GM18505 (cell line): ENCODE results near the gene MFAP4.
"Not testable (repeated sequence)": the region's sequence is repeated elsewhere in the genome, so short reads cannot be mapped to it uniquely, and the experiment has no call there.

Experiments used
- ATAC-seq: cut with Tn5 transposase; IDR thresholded peaks from one replicate; pipeline ENCODE4 v1.9.1; 2021; ENCODE audit not compliant: unreplicated experiment
- POLR2A ChIP-seq: IDR thresholded peaks from 4 replicates; pipeline ENCODE4 v1.6.1; 2011; ENCODE audit warnings: borderline replicate concordance; ENCODE audit not compliant: insufficient read depth, insufficient read length; ENCODE audit errors: extremely low read depth

MFAP4 gene

DNA sequence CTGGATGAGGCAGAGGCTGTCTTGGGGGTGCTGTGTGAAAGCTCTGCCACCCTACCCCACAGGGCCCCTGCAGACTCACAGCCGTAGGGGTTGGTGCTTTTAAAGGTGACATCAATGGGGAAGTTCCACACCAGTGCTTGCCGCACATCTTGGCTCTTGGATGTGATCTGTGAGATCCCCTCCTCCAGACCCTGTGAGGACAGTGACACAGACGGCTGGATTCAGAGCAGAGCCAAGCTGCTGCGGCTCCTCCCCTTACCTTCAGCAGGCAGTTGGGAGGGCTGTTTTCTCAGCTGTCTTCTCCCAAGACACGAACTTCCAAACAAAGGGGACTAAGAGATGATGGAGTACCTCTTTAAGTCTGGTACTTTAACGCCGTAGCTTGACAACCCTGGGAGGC is 29.2 kb downstream of the MFAP4 start:
- TF ChIP-seq POLR2A = no peak
- ATAC-seq = no peak

GRCh38 chr17:19357351-19357750 is 29.6 kb downstream of the MFAP4 start:
- no peak for TF ChIP-seq POLR2A
- ATAC-seq = no peak

DNA sequence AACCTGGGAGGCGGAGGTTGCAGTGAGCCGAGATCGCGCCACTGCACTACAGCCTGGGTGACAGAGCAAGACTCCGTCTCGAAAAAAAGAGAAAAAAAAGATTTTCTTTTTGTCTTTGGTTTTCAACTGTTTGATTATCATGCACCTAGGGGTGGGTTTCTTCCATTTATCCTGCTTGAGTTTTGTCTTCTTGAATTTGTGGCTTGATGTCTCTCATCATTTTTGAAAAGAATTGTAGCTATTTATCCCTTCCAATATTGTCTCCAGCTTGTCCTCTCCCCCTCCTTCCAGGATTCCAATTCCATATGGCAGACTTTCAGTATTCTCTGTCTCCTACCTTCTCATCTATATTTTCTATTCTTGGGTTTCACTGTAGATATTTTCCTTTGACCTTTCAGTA is 32.2 kb downstream of the MFAP4 start:
- no peak for TF ChIP-seq POLR2A
- ATAC-seq = no peak

GRCh38 chr17:19353401-19353800 is 33.6 kb downstream of the MFAP4 start:
- ATAC-seq = not testable (repeated sequence)

DNA sequence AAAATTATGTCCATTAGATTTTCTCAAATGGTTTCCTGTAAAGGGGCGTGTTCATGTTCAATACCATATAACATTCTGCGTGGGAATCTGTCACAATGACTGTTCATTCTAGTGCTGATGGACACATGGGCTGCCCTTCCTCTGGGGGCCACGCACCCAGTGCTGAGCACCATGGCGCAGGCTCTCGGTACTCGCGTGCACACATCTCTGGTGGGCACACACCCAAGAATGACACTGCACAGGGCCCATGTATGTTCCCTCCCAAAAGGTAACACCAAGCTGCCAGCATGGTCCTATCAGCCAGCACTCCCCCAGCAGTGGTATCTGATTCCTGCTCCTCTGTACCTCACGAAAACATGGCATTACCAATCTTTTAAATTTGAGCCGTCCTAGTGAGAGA is 38.2 kb downstream of the MFAP4 start:
- TF ChIP-seq POLR2A = no peak
- no peak for ATAC-seq

DNA sequence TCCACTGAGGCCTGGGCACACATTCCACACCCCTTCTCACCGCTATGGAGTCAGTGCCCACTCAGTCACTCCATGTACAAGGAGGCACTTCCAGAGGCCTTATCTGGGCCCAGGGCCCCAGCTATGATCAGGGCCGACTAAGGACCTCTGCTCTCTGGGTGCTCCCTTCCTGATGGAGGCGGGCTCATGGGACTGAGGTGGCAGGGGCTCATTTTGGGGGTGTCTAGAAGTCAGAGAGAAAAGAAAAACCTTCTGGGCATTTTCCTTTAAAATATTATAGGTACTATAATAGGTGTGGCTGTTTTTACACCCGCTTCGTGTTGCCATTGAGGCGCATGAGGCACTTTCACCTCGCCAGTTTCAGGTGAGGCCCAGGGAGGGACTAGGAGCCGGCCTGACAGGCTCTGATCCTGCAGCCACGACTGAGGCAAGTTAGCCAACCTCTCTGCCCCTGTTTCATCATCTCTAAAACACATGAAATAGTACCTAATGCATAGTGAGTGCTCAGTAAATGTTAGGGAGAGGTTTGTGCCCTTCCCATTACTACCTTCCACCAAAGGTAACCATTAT is 38.8 kb downstream of the MFAP4 start:
- ATAC-seq = no peak
- no peak for TF ChIP-seq POLR2A

- no peak for TF ChIP-seq POLR2A
- no peak for ATAC-seq
Measured at GRCh38 chr17:19347323-19348080, 39.5 kb downstream of the MFAP4 start.

DNA sequence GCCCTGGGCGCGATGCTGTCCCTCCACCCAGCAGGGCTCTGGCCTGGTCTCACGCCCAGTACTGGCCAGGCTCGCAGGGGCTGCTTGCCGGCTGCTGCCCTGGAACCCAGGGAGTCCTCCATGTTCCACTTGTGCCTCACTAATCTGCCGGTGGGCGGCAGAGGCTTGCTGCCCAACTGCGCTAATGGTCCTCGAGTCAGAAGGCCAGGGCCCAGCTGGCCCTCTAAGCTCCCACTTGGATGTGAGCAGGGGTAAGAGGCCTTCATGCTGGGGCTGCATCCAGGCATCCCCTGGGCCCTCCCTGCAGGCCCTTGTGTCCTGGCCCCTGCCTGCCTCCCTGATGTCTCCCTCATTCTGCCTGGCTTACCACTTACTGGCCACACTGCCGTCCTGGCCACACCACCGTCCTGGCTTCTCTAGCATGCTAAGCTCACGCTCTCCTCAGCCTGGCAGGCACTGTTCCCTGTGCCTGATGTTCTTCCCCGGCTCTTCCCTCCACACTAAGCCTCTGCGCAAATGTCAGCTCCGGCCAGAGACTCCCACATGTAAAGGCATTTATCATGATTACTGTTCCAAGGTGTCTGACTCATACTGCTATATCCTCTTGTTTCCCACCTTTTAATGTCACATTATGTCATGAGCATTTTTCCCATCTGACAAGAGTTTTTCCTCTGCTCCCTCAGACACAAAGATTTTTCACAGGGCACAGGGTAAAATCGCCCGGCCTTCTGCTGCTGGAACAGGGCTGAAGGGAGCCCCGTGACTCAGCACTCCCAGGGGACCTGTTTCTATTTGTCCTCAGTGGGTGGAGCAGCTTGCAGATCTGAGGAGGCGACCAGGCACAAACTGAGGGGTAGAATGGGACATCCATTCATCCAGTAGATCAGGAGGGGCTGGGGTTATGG is 40.4 kb downstream of the MFAP4 start:
- TF ChIP-seq POLR2A = no peak
- ATAC-seq = no peak

GRCh38 chr17:19345486-19346350 is 41.3 kb downstream of the MFAP4 start:
- no peak for ATAC-seq
- TF ChIP-seq POLR2A = no peak

DNA sequence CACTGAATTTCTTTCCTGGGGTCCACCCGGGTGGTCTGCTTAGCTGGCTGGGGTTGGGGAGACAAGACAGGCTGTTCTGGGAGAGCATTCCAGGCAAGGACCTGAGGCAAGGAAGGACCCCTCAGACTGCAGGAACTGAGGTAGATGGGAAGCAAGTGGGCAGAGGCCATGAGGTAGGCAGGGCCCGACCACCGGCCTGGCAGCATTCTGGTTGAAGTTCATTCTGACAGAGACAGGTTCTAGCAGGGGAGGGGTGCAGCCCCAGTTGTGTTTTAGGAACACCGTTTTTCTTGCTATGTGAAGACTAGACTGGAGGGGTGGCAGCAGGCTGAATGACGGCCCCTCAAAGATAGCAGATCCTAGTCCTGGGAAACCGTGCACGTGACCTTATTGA is 41.9 kb downstream of the MFAP4 start:
- ATAC-seq = no peak
- no peak for TF ChIP-seq POLR2A

DNA sequence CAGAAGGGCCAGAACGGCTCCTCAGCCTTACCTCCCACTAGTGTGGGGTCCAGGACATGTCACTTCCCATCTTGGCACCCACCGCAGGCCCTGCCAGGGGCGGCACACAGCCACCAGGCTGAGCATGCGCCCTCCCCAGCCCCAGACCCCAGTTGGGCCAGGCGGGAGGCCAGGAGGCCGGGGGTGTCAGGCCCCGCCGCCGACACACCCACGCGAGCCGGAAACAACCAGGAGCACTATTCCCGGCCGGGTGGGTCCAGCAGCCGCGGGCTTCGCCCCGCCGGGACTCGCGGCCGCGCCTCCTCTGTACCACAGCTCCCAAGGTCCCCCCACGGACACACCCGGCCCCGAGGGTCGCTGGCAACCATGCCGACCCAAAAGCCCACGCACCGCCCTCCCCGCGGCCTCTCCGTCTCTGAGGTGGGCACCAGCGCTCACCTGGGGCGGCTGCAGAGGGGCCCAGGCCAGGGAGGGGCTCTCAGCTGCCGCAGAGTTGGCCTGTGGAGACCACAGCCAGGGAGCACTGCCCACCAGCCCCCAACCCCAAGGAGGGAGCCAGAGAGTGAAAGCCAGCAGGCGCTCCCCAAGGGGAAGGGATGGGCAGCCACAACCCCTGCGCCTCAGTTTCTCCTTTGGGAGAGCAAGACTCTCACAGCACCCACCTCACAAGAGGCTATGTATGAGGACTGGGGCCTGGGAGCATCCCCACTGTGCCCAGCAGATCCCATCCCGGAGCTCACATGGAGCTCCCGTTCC is 42.5 kb downstream of the MFAP4 start:
- no peak for TF ChIP-seq POLR2A
- ATAC-seq = no peak

GRCh38 chr17:19343671-19344151 is 43.3 kb downstream of the MFAP4 start:
- TF ChIP-seq POLR2A = no peak
- no peak for ATAC-seq
